Measurements from ENCODE around the gene EXO1.
"Not testable (repeated sequence)": the region's sequence is repeated elsewhere in the genome, so short reads cannot be mapped to it uniquely, and the experiment has no call there.

The EXO1 gene

DNA sequence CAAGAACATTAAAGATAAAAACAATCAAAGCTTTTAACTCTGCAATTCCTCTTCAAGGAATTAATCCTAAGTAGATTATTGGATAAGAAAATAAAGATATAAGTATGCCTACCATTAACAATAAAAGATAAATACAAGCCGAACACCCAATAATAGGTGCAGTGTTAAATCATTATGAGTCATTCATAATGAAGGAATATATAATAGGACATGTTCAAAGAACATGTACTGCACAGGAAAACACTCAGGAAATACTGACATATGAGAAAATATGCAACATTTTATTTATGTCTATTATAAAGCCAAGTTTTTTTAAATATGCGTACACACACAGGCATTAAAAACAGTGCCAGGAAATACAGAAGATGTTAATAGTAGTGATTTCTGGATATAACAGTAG is 11.1 kb upstream of the EXO1 start:
- no peak for DNase-seq (ENCODE audit: low read depth in 2 of 2)

- no peak for DNase-seq (ENCODE audit: low read depth in 2 of 2)
Measured at GRCh38 chr1:241837416-241837815, 10.6 kb upstream of the EXO1 start.

DNA sequence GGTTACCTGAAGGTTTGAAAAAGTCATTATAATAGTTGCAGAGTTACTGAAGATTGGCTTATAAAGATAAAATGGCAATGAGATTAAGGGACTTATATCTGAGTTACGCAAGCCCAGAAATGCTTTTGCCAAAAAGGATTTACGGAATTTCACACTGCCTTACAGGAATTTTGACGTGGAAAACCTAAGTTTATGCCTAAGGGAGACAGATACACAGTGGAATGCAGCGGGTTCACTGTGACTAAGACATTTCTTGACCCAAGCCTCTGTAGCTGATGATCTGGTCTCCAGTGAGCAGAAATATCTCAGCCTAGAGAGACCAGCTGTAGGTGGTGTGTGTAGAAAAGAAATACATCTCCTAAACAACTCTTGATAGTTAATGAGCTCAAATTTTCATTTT is 10.1 kb upstream of the EXO1 start:
- DNase-seq (ENCODE audit: low read depth in 2 of 2): no peak

DNA sequence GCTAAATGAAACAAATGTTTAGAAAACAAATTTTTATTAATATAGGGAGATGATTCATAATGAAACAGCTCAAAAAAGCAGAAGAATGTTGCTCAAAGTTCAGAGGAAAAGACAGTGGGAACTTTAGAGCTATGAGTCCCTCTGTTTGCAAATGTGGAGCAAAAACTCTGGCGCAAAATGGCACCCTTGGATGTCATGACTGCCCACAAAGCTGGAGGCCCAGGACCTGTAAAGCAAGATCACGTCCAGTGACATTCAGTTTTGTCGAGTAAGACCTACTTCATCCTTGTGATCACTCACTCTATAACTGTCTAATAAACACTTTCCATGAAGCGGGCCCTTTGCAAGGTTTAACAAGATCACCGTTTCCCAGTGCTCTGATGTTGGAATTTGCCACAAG is 9.1 kb upstream of the EXO1 start:
- DNase-seq (ENCODE audit: low read depth in 2 of 2): no peak

- no peak for DNase-seq (ENCODE audit: low read depth in 2 of 2)
Measured at GRCh38 chr1:241839369-241839979, 8.5 kb upstream of the EXO1 start.

- no peak for DNase-seq (ENCODE audit: low read depth in 2 of 2)
Measured at GRCh38 chr1:241840164-241840563, 7.8 kb upstream of the EXO1 start.

GRCh38 chr1:241841691-241842090 is 6.3 kb upstream of the EXO1 start:
- no peak for DNase-seq (ENCODE audit: low read depth in 2 of 2)

DNA sequence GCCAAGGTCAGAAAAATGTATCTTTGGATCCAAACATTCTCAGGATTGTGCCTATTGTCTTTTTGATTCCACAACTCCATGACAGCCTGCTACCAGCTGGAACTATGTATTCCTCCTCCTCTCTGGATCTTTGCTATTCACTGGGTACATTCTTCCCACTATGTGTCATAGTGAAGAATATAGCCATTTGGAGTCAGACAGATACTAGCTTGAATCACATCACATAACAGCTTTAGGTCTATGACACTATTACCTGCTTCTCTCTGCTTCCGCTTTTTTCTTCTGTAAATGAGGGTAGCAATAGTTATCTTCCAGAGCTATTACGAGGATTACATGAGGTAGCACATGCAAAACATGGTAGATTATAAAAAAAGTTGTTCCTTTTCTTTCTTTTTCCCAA is 5.4 kb upstream of the EXO1 start:
- no peak for DNase-seq (ENCODE audit: low read depth in 2 of 2)

DNA sequence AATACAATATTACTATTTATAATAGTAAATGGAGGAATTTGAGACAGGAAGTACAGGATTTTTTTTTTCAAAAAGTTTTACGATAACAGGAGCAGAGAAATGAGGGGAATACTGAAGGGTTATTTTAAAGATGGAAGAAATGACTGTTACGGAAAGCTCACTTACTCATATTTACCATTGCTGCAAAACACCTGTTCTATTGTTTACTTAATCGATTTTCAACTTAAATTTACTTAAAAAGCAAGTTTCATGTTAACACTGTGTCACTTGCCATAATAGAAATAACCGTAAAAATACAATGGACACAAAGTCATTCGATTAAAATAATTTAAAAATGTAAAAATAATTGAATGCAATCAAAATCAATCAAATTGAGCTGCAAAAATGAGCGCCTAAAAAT is 3.4 kb upstream of the EXO1 start:
- no peak for DNase-seq (ENCODE audit: low read depth in 2 of 2)

DNA sequence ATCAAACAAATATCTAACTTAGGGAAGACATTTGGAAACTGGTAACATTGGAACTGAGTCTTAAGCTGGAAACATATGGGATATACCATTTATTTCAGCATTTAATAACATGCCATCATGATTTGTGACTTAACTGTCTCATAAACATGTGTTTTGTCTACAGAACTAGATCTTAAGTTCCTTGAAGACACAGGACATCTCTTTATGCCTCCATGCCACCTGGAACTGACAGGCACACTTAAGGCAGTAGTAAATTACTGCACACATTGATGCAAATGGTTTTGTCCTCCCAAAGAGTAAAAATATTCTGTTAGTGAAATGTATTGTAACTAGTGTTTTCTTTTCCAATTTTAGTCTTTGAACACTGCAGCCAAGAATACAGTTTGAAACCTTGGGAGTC is 1.6 kb upstream of the EXO1 start:
- no peak for DNase-seq (ENCODE audit: low read depth in 2 of 2)

- no peak for DNase-seq (ENCODE audit: low read depth in 2 of 2)
Measured at GRCh38 chr1:241846862-241847539, 1.0 kb upstream of the EXO1 start.

DNA sequence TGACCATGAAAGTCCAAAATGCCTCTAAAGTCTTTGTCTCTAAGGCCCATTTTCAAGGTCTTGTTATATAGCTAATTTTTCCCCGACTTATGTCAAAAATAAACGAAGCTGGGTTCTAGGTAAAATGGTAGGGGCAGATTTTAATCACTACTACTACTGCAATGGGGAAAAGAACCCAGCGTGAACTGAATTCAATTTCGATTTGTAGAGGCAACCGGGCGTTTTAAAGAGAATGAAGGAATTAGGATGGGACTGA is 536 bp upstream of the EXO1 start:
- DNase-seq (ENCODE audit: low read depth in 2 of 2): no peak

DNA sequence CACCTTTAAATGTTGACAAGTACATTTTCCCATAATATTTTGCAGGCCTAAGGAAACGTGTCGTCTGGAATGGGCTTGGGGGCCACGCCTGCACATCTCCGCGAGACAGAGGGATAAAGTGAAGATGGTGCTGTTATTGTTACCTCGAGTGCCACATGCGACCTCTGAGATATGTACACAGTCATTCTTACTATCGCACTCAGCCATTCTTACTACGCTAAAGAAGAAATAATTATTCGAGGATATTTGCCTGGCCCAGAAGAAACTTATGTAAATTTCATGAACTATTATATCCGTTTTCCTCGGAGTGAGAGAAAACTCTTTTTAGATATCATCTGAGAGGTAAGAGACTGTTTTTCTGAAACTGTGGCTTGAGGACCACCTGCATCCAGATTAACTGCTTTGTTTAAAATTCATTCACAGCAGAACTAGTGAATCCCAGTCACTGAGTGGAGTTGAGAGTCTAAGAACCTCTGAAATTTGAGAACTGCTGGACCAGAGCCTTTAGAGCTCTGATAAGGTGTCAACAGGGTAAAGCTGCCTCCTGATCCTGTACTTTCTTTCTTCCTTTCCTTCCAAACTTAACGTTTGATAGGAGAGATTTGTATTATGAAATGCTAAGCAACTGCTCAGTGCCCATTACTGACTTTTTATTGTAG is 811 bp downstream of the EXO1 start:
- DNase-seq (ENCODE audit: low read depth in 2 of 2): no peak

DNA sequence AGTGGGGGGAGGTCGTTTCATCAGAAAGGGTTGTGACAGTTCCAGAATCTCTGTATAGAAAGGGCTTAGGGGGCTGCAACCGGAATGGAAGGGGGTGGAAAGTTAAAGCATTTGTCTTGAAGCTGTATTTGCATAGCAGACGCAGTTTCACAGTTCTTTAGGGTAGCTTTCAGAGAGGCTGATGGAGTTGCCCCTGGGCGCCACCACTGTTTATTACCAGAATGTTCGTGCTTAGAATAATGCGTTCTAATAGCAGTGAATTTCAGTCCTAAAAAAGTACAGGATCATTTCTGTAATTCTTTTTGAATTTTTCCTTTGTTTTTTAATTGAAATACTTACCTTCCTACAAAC is 1.3 kb downstream of the EXO1 start:
- no peak for DNase-seq (ENCODE audit: low read depth in 2 of 2)

DNA sequence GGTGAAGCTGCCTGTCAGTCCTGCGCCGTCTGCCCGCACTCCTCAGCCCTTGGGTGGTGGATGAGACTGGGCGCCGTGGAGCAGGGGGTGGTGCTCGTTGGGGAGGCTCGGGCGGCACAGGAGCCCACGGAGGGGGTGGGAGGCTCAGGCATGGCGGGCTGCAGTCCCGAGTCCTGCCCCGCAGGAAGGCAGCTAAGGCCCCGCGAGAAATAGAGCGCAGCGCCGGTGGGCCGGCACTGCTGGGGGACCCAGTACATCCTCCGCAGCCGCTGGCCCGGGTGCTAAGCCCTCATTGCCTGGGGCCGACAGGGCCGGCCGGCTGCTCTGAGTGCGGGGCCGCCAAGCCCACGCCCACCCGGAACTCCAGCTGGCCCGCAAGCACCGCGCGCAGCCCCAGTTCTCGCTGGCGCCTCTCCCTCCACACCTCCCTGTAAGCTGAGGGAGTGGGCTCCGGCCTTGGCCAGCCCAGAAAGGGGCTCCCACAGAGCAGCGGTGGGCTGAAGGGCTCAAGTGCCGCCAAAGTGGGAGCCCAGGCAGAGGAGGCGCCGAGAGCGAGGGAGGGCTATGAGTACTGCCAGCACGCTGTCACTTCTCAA is 7.6 kb downstream of the EXO1 start:
- DNase-seq (ENCODE audit: low read depth in 2 of 2): not testable (repeated sequence)

DNA sequence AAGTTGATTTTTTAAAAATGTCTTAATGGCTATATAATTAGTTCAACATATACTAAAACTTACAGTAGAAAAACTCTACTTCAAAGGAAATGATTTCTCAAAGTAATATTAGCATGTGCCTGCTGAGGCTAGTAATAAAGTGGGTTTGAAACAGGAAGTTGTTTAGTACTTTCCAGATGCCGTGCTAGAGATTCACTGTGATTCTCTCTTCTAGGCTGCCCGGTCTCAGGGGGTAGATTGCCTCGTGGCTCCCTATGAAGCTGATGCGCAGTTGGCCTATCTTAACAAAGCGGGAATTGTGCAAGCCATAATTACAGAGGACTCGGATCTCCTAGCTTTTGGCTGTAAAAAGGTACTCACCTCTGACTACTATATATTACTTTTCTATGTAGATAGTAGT is 9.1 kb downstream of the EXO1 start:
- DNase-seq (ENCODE audit: low read depth in 2 of 2): no peak

- no peak for DNase-seq (ENCODE audit: low read depth in 2 of 2)
Measured at GRCh38 chr1:241860922-241861321, 12.9 kb downstream of the EXO1 start.

GRCh38 chr1:241869022-241869421 is 21.0 kb downstream of the EXO1 start:
- DNase-seq (ENCODE audit: low read depth in 2 of 2): no peak

GRCh38 chr1:241870336-241870735 is 22.3 kb downstream of the EXO1 start:
- DNase-seq (ENCODE audit: low read depth in 2 of 2): no peak

DNA sequence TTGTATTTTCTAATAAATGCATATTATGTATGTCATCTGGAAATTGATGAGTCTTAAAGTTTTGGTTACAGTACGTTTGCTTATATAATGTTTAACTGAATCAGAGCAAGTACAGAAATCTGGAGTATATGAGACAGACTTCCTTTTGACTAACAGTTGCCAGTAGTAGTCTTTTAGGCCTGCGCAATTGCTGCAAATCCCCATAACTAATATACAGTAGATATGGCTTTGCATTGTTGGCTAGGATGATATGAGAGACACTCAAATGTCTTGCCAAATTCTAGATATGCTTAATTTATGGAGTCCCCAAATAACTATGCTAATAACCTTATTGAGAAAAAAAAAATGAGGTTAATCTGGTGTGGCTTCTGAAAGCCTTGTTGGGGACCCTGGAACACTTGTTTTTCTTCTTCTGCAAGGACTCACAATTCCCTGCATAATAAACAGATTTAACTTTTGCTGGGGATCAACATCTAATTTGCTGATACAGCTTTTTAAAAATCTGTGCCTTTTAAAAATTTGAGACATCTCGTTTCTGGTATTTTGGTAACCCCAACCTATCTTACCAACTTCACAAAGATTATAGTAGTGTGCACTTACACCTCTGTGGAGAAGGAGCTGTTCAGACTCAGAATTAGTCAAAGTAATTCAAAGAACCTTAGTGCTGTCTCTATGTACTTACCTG is 22.9 kb downstream of the EXO1 start:
- no peak for DNase-seq (ENCODE audit: low read depth in 2 of 2)

DNA sequence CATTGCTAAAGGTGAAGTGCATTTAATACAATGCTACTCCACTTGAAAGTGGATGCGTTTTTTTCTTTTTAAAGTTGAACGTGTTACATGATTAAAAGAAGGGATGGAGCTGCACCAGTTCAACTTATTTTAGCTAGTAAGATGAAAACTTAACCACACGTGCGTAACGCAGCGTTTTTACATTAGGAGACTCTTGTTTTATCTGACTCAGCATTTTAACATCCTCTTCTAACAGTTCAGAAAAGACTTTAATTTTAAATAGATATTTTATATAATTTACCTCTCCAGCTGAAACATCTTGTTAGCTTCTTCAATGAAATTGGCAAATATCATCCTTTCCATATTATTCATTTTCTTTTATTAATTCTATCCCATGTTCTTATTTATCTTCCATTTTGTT is 33.4 kb downstream of the EXO1 start:
- DNase-seq (ENCODE audit: low read depth in 2 of 2): no peak

GRCh38 chr1:241883159-241883558 is 35.2 kb downstream of the EXO1 start:
- no peak for DNase-seq (ENCODE audit: low read depth in 2 of 2)

DNA sequence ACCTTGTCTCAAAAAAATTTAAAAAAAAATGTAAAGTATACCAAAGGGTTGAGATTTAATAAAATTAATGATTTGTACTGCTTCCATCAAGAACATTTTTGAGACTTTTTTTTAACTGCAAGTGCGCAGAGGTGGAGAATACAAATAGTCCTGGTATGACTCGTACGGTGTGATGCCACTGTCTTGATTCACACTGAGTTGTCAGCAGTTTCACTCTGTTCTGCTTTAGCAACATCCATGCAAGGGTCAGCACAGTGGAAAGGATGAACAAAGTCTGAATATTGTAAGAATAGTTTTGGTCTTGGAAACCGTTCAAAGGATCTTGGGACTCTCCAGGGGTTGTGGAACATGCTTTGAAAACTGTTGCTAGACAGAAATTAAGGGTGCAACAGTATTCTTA is 40.2 kb downstream of the EXO1 start:
- no peak for DNase-seq (ENCODE audit: low read depth in 2 of 2)

Measured in stimulated activated CD8-positive, alpha-beta memory T cell treated with anti-CD3 and anti-CD28 coated beads, Interleukin-15, amount 100 ng/mL, for 4 hours (primary cell).